Endothelial cell of umbilical vein (primary cell): ENCODE data around the gene LSG1.

ENCODE experiments used
- JUN ChIP-seq: IDR thresholded peaks from 2 replicates; pipeline ENCODE4 v1.6.1; 2011; ENCODE audit warnings: borderline replicate concordance, low read depth; ENCODE audit not compliant: insufficient read length, insufficient read depth
- POLR2A ChIP-seq: IDR thresholded peaks from 2 replicates; pipeline ENCODE4 v1.6.1; 2012; ENCODE audit warnings: low read depth, mild to moderate bottlenecking, control low read depth, low read length
- POLR2AphosphoS5 ChIP-seq: IDR thresholded peaks from 2 replicates; pipeline ENCODE4 v1.6.1; 2012; ENCODE audit warnings: low read depth, mild to moderate bottlenecking, control low read depth, low read length, moderate library complexity; ENCODE audit not compliant: insufficient read depth
- TF ChIP-seq, protein P1 (sequence below), 2 donors: IDR thresholded peaks; 1 replicate in 1 of 2; 2 replicates in 1 of 2; pipeline ENCODE4 v1.5.1; 2011; ENCODE audit warnings: low read length in 2 of 2, mild to moderate bottlenecking in 2 of 2, moderate library complexity in 2 of 2, control low read depth in 1 of 2, inconsistent platforms in 1 of 2, low read depth in 1 of 2; ENCODE audit not compliant: insufficient read depth in 1 of 2; ENCODE audit errors: extremely low read depth in 1 of 2
- TF ChIP-seq, protein P2 (sequence below): IDR thresholded peaks from 2 replicates; pipeline ENCODE4 v1.6.1; 2011; ENCODE audit not compliant: insufficient read depth, insufficient read length

DNA sequence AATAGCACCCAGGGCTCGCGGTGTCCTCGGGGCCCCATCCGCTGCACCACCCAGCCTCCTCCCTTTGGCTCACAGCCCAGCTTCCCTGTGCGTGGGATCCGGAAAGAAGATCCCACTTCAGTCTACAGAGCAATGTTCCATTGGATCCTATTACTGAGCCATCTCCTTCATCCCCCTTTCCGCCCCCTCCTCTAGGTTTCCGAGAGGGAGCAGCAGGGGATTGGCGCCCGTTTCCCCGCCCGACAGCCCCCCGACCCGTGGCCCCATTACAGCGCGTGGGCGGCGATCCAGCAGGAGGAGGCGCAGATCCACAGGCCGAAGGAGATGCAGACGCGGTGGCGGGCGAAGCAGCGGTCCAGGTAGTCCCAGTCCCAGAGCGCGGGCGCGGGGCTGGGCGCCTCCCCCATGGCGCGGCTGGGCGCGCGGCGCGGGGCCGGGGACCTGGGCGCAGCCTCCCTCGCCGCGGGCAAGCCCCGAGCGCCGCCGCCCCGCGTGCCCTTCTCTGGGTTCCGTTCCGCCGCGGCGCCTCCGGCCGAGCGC is 39.1 kb downstream of the LSG1 start:
- TF ChIP-seq, protein P1, sequence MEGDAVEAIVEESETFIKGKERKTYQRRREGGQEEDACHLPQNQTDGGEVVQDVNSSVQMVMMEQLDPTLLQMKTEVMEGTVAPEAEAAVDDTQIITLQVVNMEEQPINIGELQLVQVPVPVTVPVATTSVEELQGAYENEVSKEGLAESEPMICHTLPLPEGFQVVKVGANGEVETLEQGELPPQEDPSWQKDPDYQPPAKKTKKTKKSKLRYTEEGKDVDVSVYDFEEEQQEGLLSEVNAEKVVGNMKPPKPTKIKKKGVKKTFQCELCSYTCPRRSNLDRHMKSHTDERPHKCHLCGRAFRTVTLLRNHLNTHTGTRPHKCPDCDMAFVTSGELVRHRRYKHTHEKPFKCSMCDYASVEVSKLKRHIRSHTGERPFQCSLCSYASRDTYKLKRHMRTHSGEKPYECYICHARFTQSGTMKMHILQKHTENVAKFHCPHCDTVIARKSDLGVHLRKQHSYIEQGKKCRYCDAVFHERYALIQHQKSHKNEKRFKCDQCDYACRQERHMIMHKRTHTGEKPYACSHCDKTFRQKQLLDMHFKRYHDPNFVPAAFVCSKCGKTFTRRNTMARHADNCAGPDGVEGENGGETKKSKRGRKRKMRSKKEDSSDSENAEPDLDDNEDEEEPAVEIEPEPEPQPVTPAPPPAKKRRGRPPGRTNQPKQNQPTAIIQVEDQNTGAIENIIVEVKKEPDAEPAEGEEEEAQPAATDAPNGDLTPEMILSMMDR (IDR thresholded peaks at IDR 0.05; ENCODE audit: extremely low read depth in 1 of 2, insufficient read depth in 1 of 2, low read depth in 1 of 2, low read length in 2 of 2): no peak
- TF ChIP-seq POLR2A: no peak
- TF ChIP-seq, protein P2, sequence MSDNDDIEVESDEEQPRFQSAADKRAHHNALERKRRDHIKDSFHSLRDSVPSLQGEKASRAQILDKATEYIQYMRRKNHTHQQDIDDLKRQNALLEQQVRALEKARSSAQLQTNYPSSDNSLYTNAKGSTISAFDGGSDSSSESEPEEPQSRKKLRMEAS: no peak
- TF ChIP-seq JUN: no peak
- no peak for TF ChIP-seq POLR2AphosphoS5
